Upper lobe of left lung (tissue), 6 donors: ENCODE measurements around the gene PPP1R13B. TPM values are rescaled to one million over a fixed set of nuclear protein-coding genes. Genes with fewer than 3 reads are reported as not detected.

Experiments
- ATAC-seq, 2 donors: fragments of 200-7000 bp; cut with Tn5 transposase; one replicate each; pipeline ENCODE4 v1.9.1; 2022; ENCODE audit warnings: mild to moderate bottlenecking in 2 of 2, moderate library complexity in 2 of 2; ENCODE audit not compliant: low FRiP score in 2 of 2
- DNase-seq, 2 donors: peaks; one replicate each; pipeline ENCODE4 v3.0.0-alpha.2; 2019 to 2020
- H3K27ac ChIP-seq, 4 donors: fragments of 200-600 bp; sonication (generic); one replicate each; pipeline ENCODE4 v1.5.1; 2016 to 2019
- H3K27me3 ChIP-seq, 4 donors: fragments of 200-600 bp; sonication (generic); one replicate each; pipeline ENCODE4 v1.5.1; 2017 to 2019
- H3K36me3 ChIP-seq, 4 donors: fragments of 200-600 bp; sonication (generic); one replicate each; pipeline ENCODE4 v1.5.1; 2016 to 2019
- H3K4me1 ChIP-seq, 4 donors: fragments of 200-600 bp; sonication (generic); one replicate each; pipeline ENCODE4 v1.5.1; 2018 to 2019
- H3K4me3 ChIP-seq, 4 donors: fragments of 200-600 bp; sonication (generic); one replicate each; pipeline ENCODE4 v1.5.1; 2017 to 2019; ENCODE audit warnings: mild to moderate bottlenecking in 2 of 4, moderate library complexity in 1 of 4
- H3K9me3 ChIP-seq, 4 donors: fragments of 200-600 bp; sonication (generic); one replicate each; pipeline ENCODE4 v1.5.1; 2018 to 2019
- EP300 ChIP-seq, 4 donors: sonication (generic); formaldehyde crosslinking; IDR thresholded peaks; one replicate each; pipeline ENCODE4 v1.5.1; 2017; ENCODE audit warnings: antibody characterized with exemption in 4 of 4, control low read depth in 2 of 4
- POLR2A ChIP-seq, 4 donors: fragments of 450-650 bp; IDR thresholded peaks; one replicate each; pipeline ENCODE4 v1.5.1; 2016 to 2017; ENCODE audit warnings: antibody characterized with exemption in 4 of 4, mild to moderate bottlenecking in 2 of 4
- POLR2AphosphoS5 ChIP-seq, 2 donors: sonication (generic); formaldehyde crosslinking; IDR thresholded peaks; one replicate each; pipeline ENCODE4 v1.5.1; 2017; ENCODE audit warnings: antibody characterized with exemption in 2 of 2
- WGBS, 2 donors: methylation state at CpG; one replicate each; pipeline ENCODE4 v1.1.5; 2017 to 2018; 5-methylcytosine and 5-hydroxymethylcytosine counted together
- total RNA-seq, 6 donors: library from RNA; depleted of rRNA in 4 of 6; stranded (reverse); fragments of >200 nt in 4 of 6; gene quantifications; one replicate each; pipeline versions ENCODE4 v1.1.0 to v1.2.1, GENCODE V29; 2016 to 2021
- TF ChIP-seq, protein P1 (sequence below), 6 experiments: fragments of 450-650 bp in 4 of 6; fragments of 200-600 bp in 2 of 6; sonication (generic) in 2 of 6; IDR thresholded peaks; one replicate each; pipeline ENCODE4 v1.5.1; 2016 to 2019; ENCODE audit warnings: antibody characterized with exemption in 6 of 6
- donor health status: DM: no; HTN: no; CAD: no; lungs with moderate emphysema.
- donor health status: DM: no; HTN: yes; CAD: no; lungs with severe emphysema.

The PPP1R13B gene
- total RNA-seq, 6 donors from 2014 or later, result 37.0 to 117 (median 71.1) TPM

DNA sequence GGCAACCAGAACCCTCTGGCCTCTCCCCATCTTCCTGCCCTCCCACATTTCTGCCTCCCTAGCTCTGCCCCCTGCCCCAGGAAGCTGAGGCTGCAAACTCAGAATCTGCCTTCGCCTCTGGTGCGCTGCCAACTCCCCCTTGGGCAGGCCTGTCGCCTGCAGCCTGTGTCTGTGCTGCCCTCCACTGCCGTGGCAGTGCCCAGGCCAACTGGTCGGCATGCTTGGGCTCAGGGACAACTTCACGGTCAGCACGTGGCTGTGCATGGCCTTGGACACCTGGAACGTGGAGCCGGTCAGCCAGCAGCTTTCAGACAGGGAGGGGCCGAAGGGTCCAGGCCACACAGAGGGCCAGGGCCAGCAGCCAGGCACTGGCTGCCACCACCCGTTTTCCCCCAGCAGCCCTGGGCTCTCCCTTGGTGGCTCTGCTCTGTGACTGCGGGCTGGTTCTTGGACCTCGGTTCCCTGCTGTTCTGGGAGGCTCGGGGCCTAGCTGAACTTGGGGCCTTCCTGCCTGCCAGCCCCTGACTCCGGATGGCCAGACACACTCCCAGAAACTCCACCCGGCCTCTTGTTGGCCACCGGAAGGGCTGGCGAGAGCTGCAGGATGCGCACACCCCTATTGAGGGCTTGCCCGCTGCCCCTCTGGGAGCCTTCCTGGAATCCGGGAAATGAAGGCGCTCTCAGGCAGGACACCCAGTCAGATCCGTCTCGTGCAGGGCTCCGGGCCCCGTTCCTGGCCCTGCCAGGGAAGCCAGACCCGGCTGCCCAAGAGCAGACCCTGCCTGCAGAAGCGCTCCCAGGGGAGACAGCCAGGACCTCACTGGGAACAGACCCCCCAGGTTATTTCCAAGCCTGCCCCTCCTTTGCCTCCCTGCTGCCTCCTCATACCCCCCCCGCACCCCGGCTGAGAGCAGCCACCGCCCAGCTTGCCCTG, 34.2 kb upstream of the PPP1R13B start:
- H3K36me3 ChIP-seq, result no peaks in the 10 kb centered on the region
- no peak overlapping the region for H3K4me3 ChIP-seq
- TF ChIP-seq, protein P1, sequence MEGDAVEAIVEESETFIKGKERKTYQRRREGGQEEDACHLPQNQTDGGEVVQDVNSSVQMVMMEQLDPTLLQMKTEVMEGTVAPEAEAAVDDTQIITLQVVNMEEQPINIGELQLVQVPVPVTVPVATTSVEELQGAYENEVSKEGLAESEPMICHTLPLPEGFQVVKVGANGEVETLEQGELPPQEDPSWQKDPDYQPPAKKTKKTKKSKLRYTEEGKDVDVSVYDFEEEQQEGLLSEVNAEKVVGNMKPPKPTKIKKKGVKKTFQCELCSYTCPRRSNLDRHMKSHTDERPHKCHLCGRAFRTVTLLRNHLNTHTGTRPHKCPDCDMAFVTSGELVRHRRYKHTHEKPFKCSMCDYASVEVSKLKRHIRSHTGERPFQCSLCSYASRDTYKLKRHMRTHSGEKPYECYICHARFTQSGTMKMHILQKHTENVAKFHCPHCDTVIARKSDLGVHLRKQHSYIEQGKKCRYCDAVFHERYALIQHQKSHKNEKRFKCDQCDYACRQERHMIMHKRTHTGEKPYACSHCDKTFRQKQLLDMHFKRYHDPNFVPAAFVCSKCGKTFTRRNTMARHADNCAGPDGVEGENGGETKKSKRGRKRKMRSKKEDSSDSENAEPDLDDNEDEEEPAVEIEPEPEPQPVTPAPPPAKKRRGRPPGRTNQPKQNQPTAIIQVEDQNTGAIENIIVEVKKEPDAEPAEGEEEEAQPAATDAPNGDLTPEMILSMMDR (IDR thresholded peaks at IDR 0.05), result no peak
- peak; percentile 36 to 37 for TF ChIP-seq POLR2AphosphoS5 (IDR thresholded peaks at IDR 0.05)
- peaks cover 39 to 46% (median 42%) of the 10 kb centered on the region in 4 donors for H3K4me1 ChIP-seq
- DNase-seq, result peak in 1 of 2 donors; percentile 48
- 20 to 57% methylated on average over 11 to 21 of the region's 31 CpGs for WGBS, 2 donors
- H3K9me3 ChIP-seq, result no peaks in the 10 kb centered on the region
- H3K27me3 ChIP-seq, result no peaks in the 10 kb centered on the region
- peak in 1 of 2 donors; percentile 3 for ATAC-seq
- H3K27ac ChIP-seq, result peak overlapping the region; percentile 78 to 87 (median 82)

DNA sequence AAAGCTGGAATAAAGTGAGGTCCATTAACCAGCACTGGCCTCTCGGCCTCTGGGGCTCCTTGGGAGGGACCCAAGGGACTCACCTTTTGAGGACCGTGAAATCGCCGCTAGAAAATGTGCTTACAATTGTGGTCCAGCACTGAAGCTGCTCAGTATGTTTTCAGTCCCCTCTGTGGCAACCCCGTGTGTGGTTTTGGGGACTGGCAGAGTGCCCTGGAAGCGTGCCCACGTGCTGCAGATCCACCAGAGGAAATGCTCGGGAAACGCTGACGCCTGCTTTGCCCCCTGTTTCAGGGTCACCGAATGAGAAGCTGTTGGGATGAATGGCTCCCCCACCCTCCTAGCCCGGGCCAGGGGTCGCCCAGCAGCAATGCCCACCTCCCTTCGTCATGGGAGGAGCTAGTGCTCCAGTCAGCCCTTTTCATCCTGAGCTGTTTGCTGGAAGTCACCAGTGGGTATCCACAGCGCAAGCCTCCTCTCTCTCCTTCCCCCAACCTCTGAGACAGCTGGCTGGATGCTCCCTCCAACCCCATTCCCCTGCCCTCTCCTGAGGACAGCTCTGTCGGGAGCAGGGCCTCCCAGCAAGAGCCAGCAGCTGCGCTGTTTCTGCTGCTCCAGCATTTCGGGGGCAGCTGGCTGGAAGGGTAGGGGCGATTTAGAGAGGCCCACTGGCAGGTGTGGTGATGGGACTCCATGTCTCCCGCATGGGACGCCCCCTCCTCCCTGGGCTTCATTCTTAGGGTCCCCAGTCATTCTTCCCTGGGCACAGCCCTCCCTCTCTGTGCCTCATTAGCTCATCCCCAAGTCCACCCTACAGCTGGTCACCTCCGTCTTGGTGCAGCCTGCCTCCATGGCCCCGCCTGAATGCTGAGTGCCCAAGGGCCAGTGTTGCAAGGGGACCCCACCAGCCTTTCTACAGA, 33.2 kb upstream of the PPP1R13B start:
- DNase-seq, result peak; percentile 79 to 80
- H3K4me1 ChIP-seq, result peaks cover 39 to 43% (median 42%) of the 10 kb centered on the region in 4 donors
- no peaks in the 10 kb centered on the region for H3K36me3 ChIP-seq
- TF ChIP-seq POLR2AphosphoS5 (IDR thresholded peaks at IDR 0.05) (peak in 1 of 2 donors; percentile 11), EP300 (IDR thresholded peaks at IDR 0.05) (no peak), POLR2A (IDR thresholded peaks at IDR 0.05) (no peak)
- peak; percentile 73 to 75 for ATAC-seq
- peak overlapping the region in 3 of 4 donors; percentile 31 to 45 (median 42) for H3K4me3 ChIP-seq
- peak overlapping the region; percentile 78 to 87 (median 82) for H3K27ac ChIP-seq
- WGBS, 2 donors, result 12 to 28% methylated on average over 11 to 21 of the region's 23 CpGs
- no peaks in the 10 kb centered on the region for H3K9me3 ChIP-seq
- H3K27me3 ChIP-seq, result no peaks in the 10 kb centered on the region

DNA sequence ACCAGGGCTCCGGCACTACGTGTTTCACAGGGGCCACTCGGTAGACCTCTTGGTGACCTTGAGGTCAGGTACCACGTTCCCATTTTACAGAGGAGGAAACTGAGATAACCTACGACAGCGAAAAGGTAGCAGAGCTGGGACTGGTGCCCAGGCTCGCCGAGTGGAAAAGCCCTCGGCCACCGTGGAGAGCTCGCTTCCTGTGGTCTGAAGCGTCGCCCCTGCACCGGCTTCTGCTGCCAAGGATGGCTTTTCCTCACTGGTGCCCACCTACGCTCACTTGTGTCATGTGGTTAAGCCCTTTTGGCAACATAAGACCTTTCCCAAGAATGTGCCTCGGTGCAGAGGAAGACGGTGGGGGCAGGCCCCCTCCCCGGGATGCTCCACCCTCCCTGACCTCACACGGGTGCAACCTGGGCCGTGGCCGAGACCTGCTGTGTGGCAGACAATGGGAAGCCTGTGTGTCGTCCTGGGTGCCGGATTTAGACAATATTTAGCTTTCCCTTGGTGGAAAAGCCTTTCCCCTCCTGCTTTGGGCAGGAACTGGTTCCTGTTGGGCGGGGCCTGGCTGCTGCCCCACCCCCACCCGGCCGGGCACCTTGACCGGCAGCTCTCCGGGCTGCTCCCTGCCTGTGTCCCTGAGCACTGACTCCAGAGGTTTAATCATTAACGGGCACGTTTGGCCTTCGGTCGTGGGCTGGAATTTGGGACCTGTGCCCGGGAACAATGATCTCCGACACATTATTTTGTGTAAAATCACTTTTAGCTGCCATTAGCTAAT, 32.4 kb upstream of the PPP1R13B start:
- Histone ChIP-seq H3K4me3 (peak overlapping the region in 3 of 4 donors; percentile 31 to 45 (median 42)), H3K27ac (peak overlapping the region; percentile 78 to 87 (median 82)), H3K4me1 (peaks cover 39 to 43% (median 42%) of the 10 kb centered on the region in 4 donors), H3K9me3 (no peaks in the 10 kb centered on the region), H3K36me3 (no peaks in the 10 kb centered on the region), H3K27me3 (no peaks in the 10 kb centered on the region)
- TF ChIP-seq POLR2AphosphoS5 (IDR thresholded peaks at IDR 0.05), result peak in 1 of 2 donors; percentile 13
- no peak for TF ChIP-seq EP300 (IDR thresholded peaks at IDR 0.05)
- TF ChIP-seq, protein P1 (IDR thresholded peaks at IDR 0.05), result no peak
- peak in 1 of 4 donors; percentile 63 for TF ChIP-seq POLR2A (IDR thresholded peaks at IDR 0.05)
- ATAC-seq (peak; percentile 75 to 90), DNase-seq (peak; percentile 88 to 93)
- 16 to 20% methylated on average over 8 to 28 of the region's 34 CpGs for WGBS, 2 donors

DNA sequence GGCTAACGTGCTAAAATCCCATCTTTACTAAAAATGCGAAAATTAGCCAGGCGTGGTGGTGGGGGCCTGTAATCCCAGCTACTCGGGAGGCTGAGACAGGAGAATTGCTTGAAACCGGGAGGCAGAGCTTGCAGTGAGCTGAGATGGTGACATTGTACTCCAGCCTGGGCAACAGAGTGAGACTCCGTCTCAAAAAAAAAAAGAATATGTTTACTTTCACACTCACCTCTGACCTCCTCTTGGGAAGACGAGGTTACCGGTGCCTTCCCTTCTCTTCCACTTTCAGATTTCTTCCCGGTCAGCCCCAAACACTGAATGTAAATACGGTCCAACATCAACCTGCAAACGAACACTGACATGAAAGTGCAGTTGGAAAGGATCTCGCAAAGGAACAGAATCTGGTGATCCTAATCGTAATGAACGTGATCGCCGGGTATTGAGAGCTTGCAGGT, 31.8 kb upstream of the PPP1R13B start:
- H3K36me3 ChIP-seq, result no peaks in the 10 kb centered on the region
- H3K4me3 ChIP-seq, result peak overlapping the region in 3 of 4 donors; percentile 31 to 45 (median 42)

More for the DNA sequence above, 31.8 kb upstream of the PPP1R13B start:
- H3K27ac ChIP-seq, result peak overlapping the region; percentile 78 to 87 (median 82)
- no peaks in the 10 kb centered on the region for H3K27me3 ChIP-seq
- ATAC-seq (no peak), DNase-seq (no peak)
- WGBS, 2 donors, result 47 to 59% methylated on average over 16 of the region's 16 CpGs
- TF ChIP-seq EP300 (IDR thresholded peaks at IDR 0.05) (no peak), POLR2AphosphoS5 (IDR thresholded peaks at IDR 0.05) (no peak), POLR2A (IDR thresholded peaks at IDR 0.05) (no peak)
- TF ChIP-seq, protein P1 (IDR thresholded peaks at IDR 0.05), result no peak
- H3K4me1 ChIP-seq, result peaks cover 39 to 43% (median 42%) of the 10 kb centered on the region in 4 donors
- no peaks in the 10 kb centered on the region for H3K9me3 ChIP-seq
